HG02943 (cell line): Measurements from ENCODE around the gene KLHL6.
"Not testable (repeated sequence)": the region's sequence is repeated elsewhere in the genome, so short reads cannot be mapped to it uniquely, and the experiment has no call there.

Experiments used
- ATAC-seq: cut with Tn5 transposase; IDR thresholded peaks from one replicate; pipeline ENCODE4 v1.9.1; 2021; ENCODE audit warnings: mild to moderate bottlenecking, low read depth, moderate library complexity; ENCODE audit not compliant: unreplicated experiment

Gene KLHL6

GRCh38 chr3:183511286-183512131 is 44.0 kb downstream of the KLHL6 start:
- not testable (repeated sequence) for ATAC-seq

GRCh38 chr3:183508821-183509220 is 46.7 kb downstream of the KLHL6 start:
- ATAC-seq = no peak

GRCh38 chr3:183507551-183507950 is 48.0 kb downstream of the KLHL6 start:
- ATAC-seq = no peak

- ATAC-seq = no peak
Observed at GRCh38 chr3:183506674-183507320, 48.7 kb downstream of the KLHL6 start.

GRCh38 chr3:183504597-183504996 is 50.9 kb downstream of the KLHL6 start:
- no peak for ATAC-seq

- ATAC-seq = no peak
Observed at GRCh38 chr3:183503746-183504145, 51.8 kb downstream of the KLHL6 start.

GRCh38 chr3:183502237-183503181 is 53.0 kb downstream of the KLHL6 start:
- ATAC-seq = no peak

GRCh38 chr3:183500981-183501704 is 54.4 kb downstream of the KLHL6 start:
- ATAC-seq = no peak

GRCh38 chr3:183500319-183500718 is 55.2 kb downstream of the KLHL6 start:
- ATAC-seq = no peak

GRCh38 chr3:183498634-183499033 is 56.9 kb downstream of the KLHL6 start:
- no peak for ATAC-seq

- ATAC-seq = no peak
Observed at GRCh38 chr3:183497313-183497712, 58.2 kb downstream of the KLHL6 start.

GRCh38 chr3:183496311-183496710 is 59.2 kb downstream of the KLHL6 start:
- no peak for ATAC-seq

GRCh38 chr3:183494341-183494740 is 61.2 kb downstream of the KLHL6 start:
- ATAC-seq = no peak

- ATAC-seq = no peak
Observed at GRCh38 chr3:183493296-183494045, 62.0 kb downstream of the KLHL6 start.

- ATAC-seq = no peak
Observed at GRCh38 chr3:183492849-183493179, 62.7 kb downstream of the KLHL6 start.

- no peak for ATAC-seq
Observed at GRCh38 chr3:183491923-183492848, 63.3 kb downstream of the KLHL6 start.

GRCh38 chr3:183491109-183491922 is 64.2 kb downstream of the KLHL6 start:
- no peak for ATAC-seq

GRCh38 chr3:183490653-183491052 is 64.9 kb downstream of the KLHL6 start:
- no peak for ATAC-seq
